HepG2 (cell line): Measurements from ENCODE around the gene SERPINA6. TPM values are rescaled to one million over a fixed set of nuclear protein-coding genes. Genes with fewer than 3 reads are reported as not detected.

Source experiments
- CAMTA2 ChIP-seq: sonication (generic); formaldehyde crosslinking; IDR thresholded peaks from 2 replicates; pipeline ENCODE4 v1.4.0; 2020; ENCODE audit warnings: mild to moderate bottlenecking, missing genetic modification reagents, borderline replicate concordance
- EEA1 ChIP-seq: sonication (generic); formaldehyde crosslinking; IDR thresholded peaks from 2 replicates; pipeline ENCODE4 v1.5.1; 2020; ENCODE audit warnings: mild to moderate bottlenecking, missing genetic modification reagents, borderline replicate concordance
- FOXK2 ChIP-seq: fragments of 450-650 bp; IDR thresholded peaks from 2 replicates; pipeline ENCODE4 v1.6.1; 2016
- GTF2F1 ChIP-seq: fragments of 150-350 bp; IDR thresholded peaks from 2 replicates; pipeline ENCODE4 v1.6.1; 2014; ENCODE audit warnings: low read length
- HNRNPUL1 ChIP-seq: fragments of 200-400 bp; formaldehyde crosslinking; IDR thresholded peaks from 2 replicates; pipeline ENCODE4 v1.6.1; 2017; ENCODE audit warnings: low read depth, mild to moderate bottlenecking, low read length, moderate library complexity
- JARID2 ChIP-seq: sonication (generic); formaldehyde crosslinking; IDR thresholded peaks from 2 replicates; pipeline ENCODE4 v1.8.1; 2023; ENCODE audit warnings: missing genetic modification reagents, inconsistent platforms; ENCODE audit not compliant: insufficient replicate concordance
- NPAS2 ChIP-seq: sonication (generic); formaldehyde crosslinking; IDR thresholded peaks from 2 replicates; pipeline ENCODE4 v1.8.0; 2022; ENCODE audit warnings: mild to moderate bottlenecking, missing genetic modification reagents, borderline replicate concordance
- RBAK ChIP-seq: sonication (generic); formaldehyde crosslinking; IDR thresholded peaks from 2 replicates; pipeline ENCODE4 v1.5.1; 2020; ENCODE audit warnings: mild to moderate bottlenecking, missing genetic modification reagents
- SOX6 ChIP-seq, 2 experiments: fragments of 450-650 bp in 1 of 2; sonication (generic) in 1 of 2; formaldehyde crosslinking in 1 of 2; IDR thresholded peaks; 2 replicates each; pipeline versions ENCODE4 v1.4.0 to v1.6.1; 2017 to 2020; ENCODE audit warnings: antibody characterized with exemption in 1 of 2, mild to moderate bottlenecking in 1 of 2, missing genetic modification reagents in 1 of 2
- SP5 ChIP-seq: IDR thresholded peaks from 2 replicates; pipeline ENCODE4 v1.6.1; 2016; ENCODE audit warnings: low read depth, borderline replicate concordance
- SUZ12 ChIP-seq: fragments of 150-350 bp; IDR thresholded peaks from 2 replicates; pipeline ENCODE4 v1.6.1; 2014; ENCODE audit warnings: low read depth, low read length
- TCF12 ChIP-seq, 2 experiments: fragments of 450-650 bp in 1 of 2; sonication (generic) in 1 of 2; formaldehyde crosslinking in 1 of 2; IDR thresholded peaks; 2 replicates each; pipeline versions ENCODE4 v1.6.1 to v1.8.0; 2017 to 2022; ENCODE audit warnings: antibody characterized with exemption in 1 of 2, mild to moderate bottlenecking in 1 of 2, missing genetic modification reagents in 1 of 2, moderate library complexity in 1 of 2
- ZBTB7A ChIP-seq: sonication (generic); formaldehyde crosslinking; IDR thresholded peaks from 2 replicates; pipeline ENCODE4 v1.8.0; 2022; ENCODE audit warnings: mild to moderate bottlenecking, missing genetic modification reagents
- ZMYM4 ChIP-seq: sonication (generic); formaldehyde crosslinking; IDR thresholded peaks from 2 replicates; pipeline ENCODE4 v1.8.1; 2023; ENCODE audit warnings: mild to moderate bottlenecking, missing genetic modification reagents
- ZNF329 ChIP-seq: sonication (generic); formaldehyde crosslinking; IDR thresholded peaks from 2 replicates; pipeline ENCODE4 v1.9.0; 2021; ENCODE audit warnings: low read depth, mild to moderate bottlenecking, missing genetic modification reagents
- ZNF577 ChIP-seq: sonication (generic); formaldehyde crosslinking; IDR thresholded peaks from 2 replicates; pipeline ENCODE4 v1.4.0; 2020; ENCODE audit warnings: mild to moderate bottlenecking, low read depth, missing genetic modification reagents, borderline replicate concordance
- ZNF607 ChIP-seq: sonication (generic); formaldehyde crosslinking; IDR thresholded peaks from 2 replicates; pipeline ENCODE4 v1.5.1; 2020; ENCODE audit warnings: missing genetic modification reagents, mild to moderate bottlenecking, borderline replicate concordance
- ZNF850 ChIP-seq: sonication (generic); formaldehyde crosslinking; conservative IDR thresholded peaks from 2 replicates; pipeline ENCODE4 v1.9.0; 2021; ENCODE audit warnings: mild to moderate bottlenecking, missing genetic modification reagents
- polyA plus RNA-seq, 8 experiments: library from polyadenylated mRNA; depleted of rRNA in 3 of 8; stranded (reverse) in 7 of 8; unstranded in 1 of 8; fragments of >200 nt; fragmentation: Illumina TruSeq in 4 of 8; extraction: Trizol in 4 of 8; gene quantifications; 2 replicates each; pipeline versions ENCODE4 v1.2.1 to v1.2.3, GENCODE V29; 2011 to 2016; ENCODE audit warnings: low read depth in 4 of 8, missing spikeins in 1 of 8, mixed read lengths in 1 of 8; ENCODE audit not compliant: insufficient read depth in 1 of 8
- total RNA-seq, 5 experiments: library from RNA; depleted of rRNA; stranded (reverse); fragments of >200 nt; fragmentation: Illumina TruSeq; extraction: Trizol; gene quantifications; 2 replicates each; pipeline ENCODE4 v1.2.3, GENCODE V29; 2016; ENCODE audit warnings: low read depth in 1 of 5
- TF ChIP-seq, protein P1 (sequence below): sonication (generic); formaldehyde crosslinking; IDR thresholded peaks from 2 replicates; pipeline ENCODE4 v1.5.1; 2020; ENCODE audit warnings: mild to moderate bottlenecking, missing genetic modification reagents, borderline replicate concordance
- TF ChIP-seq, protein P2 (sequence below), 2 experiments: sonication (generic) in 1 of 2; formaldehyde crosslinking in 1 of 2; IDR thresholded peaks; 2 replicates each; pipeline versions ENCODE4 v1.6.1 to v1.9.0; 2014 to 2022; ENCODE audit warnings: antibody characterized with exemption in 1 of 2, borderline replicate concordance in 1 of 2, inconsistent platforms in 1 of 2, low read depth in 1 of 2, missing genetic modification reagents in 1 of 2
- TF ChIP-seq, protein P3 (sequence below): sonication (generic); formaldehyde crosslinking; IDR thresholded peaks from 2 replicates; pipeline ENCODE4 v1.5.1; 2020; ENCODE audit warnings: missing genetic modification reagents, mild to moderate bottlenecking, borderline replicate concordance
- TF ChIP-seq, protein P4 (sequence below): sonication (generic); formaldehyde crosslinking; IDR thresholded peaks from 2 replicates; pipeline ENCODE4 v1.4.0; 2020; ENCODE audit warnings: missing genetic modification reagents

Gene SERPINA6
- total and polyA plus RNA-seq, 2 of the 13 experiments (the other 11 are each of a cell fraction or from before 2014, with no cell fraction given), result 260 to 333 TPM

DNA sequence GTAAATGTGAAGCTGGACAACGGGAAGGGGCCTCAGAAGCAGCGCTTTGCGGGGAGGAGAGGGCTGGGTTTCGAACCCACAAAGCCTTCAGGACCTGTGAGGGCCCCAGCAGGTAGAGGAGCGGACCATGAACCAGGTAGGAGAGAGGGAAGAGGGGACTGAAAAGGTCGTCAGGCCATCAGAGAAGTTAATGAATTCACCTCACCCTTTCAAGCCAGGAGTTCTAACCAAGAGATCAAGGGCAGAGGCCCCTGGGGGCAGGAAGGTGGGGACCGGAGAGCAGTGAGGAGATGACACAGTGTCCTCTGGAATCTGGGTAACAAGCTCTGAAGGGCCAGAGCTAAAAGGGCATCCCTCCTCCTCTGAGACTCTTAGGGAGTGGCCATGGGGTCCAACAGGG lies 45.8 kb upstream of the SERPINA6 start (continued):
- TF ChIP-seq, protein P1, sequence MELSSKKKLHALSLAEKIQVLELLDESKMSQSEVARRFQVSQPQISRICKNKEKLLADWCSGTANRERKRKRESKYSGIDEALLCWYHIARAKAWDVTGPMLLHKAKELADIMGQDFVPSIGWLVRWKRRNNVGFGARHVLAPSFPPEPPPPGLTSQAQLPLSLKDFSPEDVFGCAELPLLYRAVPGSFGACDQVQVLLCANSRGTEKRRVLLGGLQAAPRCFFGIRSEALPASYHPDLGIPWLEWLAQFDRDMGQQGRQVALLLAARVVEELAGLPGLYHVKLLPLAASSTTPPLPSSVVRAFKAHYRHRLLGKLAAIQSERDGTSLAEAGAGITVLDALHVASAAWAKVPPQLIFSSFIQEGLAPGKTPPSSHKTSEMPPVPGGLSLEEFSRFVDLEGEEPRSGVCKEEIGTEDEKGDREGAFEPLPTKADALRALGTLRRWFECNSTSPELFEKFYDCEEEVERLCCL, result no peak
- TF ChIP-seq TCF12 (IDR thresholded peaks at IDR 0.05) (no peak), TCF12 (CRISPR knock-in tag; IDR thresholded peaks at IDR 0.05) (no peak), SUZ12 (no peak), ZMYM4 (CRISPR knock-in tag) (peak; percentile 52; the same call in 1 of the 2 replicates), JARID2 (CRISPR knock-in tag) (no peak), ZNF577 (CRISPR knock-in tag) (no peak), ZNF607 (no peak), SOX6 (IDR thresholded peaks at IDR 0.05) (no peak), SOX6 (CRISPR knock-in tag; IDR thresholded peaks at IDR 0.05) (peak; percentile 69), NPAS2 (CRISPR knock-in tag) (no peak), HNRNPUL1 (no peak), ZNF329 (CRISPR knock-in tag) (no peak), FOXK2 (no peak), ZNF850 (CRISPR knock-in tag) (no peak), SP5 (CRISPR knock-in tag) (no peak), ZBTB7A (CRISPR knock-in tag) (no peak), GTF2F1 (no peak), CAMTA2 (CRISPR knock-in tag) (no peak), EEA1 (CRISPR knock-in tag) (no peak), RBAK (CRISPR knock-in tag) (no peak)
- TF ChIP-seq, protein P2, sequence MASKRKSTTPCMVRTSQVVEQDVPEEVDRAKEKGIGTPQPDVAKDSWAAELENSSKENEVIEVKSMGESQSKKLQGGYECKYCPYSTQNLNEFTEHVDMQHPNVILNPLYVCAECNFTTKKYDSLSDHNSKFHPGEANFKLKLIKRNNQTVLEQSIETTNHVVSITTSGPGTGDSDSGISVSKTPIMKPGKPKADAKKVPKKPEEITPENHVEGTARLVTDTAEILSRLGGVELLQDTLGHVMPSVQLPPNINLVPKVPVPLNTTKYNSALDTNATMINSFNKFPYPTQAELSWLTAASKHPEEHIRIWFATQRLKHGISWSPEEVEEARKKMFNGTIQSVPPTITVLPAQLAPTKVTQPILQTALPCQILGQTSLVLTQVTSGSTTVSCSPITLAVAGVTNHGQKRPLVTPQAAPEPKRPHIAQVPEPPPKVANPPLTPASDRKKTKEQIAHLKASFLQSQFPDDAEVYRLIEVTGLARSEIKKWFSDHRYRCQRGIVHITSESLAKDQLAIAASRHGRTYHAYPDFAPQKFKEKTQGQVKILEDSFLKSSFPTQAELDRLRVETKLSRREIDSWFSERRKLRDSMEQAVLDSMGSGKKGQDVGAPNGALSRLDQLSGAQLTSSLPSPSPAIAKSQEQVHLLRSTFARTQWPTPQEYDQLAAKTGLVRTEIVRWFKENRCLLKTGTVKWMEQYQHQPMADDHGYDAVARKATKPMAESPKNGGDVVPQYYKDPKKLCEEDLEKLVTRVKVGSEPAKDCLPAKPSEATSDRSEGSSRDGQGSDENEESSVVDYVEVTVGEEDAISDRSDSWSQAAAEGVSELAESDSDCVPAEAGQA (IDR thresholded peaks at IDR 0.05; ENCODE audit: low read depth), result 0 out of 2 replicates have a peak, but pooled peaks have one; percentile 29
- TF ChIP-seq, protein P2 (CRISPR knock-in tag; IDR thresholded peaks at IDR 0.05; ENCODE audit: borderline replicate concordance), result no peak
- TF ChIP-seq, protein P3, sequence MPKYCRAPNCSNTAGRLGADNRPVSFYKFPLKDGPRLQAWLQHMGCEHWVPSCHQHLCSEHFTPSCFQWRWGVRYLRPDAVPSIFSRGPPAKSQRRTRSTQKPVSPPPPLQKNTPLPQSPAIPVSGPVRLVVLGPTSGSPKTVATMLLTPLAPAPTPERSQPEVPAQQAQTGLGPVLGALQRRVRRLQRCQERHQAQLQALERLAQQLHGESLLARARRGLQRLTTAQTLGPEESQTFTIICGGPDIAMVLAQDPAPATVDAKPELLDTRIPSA (CRISPR knock-in tag), result no peak
- TF ChIP-seq, protein P4, sequence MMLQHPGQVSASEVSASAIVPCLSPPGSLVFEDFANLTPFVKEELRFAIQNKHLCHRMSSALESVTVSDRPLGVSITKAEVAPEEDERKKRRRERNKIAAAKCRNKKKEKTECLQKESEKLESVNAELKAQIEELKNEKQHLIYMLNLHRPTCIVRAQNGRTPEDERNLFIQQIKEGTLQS (CRISPR knock-in tag), result peak; percentile 63; the same call in 1 of the 2 replicates
